ENCODE results near the gene MAP1B. TPM values are rescaled to one million over a fixed set of nuclear protein-coding genes. Genes with fewer than 3 reads are reported as not detected.

Gene MAP1B
- total RNA-seq, 1 donor from 2014 or later: 0.57 TPM

GRCh38 chr5:72144762-72145161 lies 37.5 kb downstream of the MAP1B start:
- Mint-ChIP-seq H3K4me1 (ENCODE audit: low read depth) (peaks cover 1% of the 10 kb centered on the region), H3K4me3 (ENCODE audit: low read depth) (no peak overlapping the region), H3K36me3 (ENCODE audit: low read depth) (no peaks in the 10 kb centered on the region), H3K27me3 (ENCODE audit: low read depth) (peaks cover 70% of the 10 kb centered on the region), H3K27ac (no peak overlapping the region), H3K9me3 (no peaks in the 10 kb centered on the region)
- DNase-seq (ENCODE audit: low spot score): no peak
- intact Hi-C loops (cut with micrococcal nuclease): no loop called here

GRCh38 chr5:72145348-72145747 lies 38.1 kb downstream of the MAP1B start:
- H3K4me3 Mint-ChIP-seq (ENCODE audit: low read depth): no peak overlapping the region
- no peaks in the 10 kb centered on the region for H3K9me3 Mint-ChIP-seq
- intact Hi-C loops (cut with micrococcal nuclease): no loop called here
- no peak overlapping the region for H3K27ac Mint-ChIP-seq
- H3K27me3 Mint-ChIP-seq (ENCODE audit: low read depth): peaks cover 70% of the 10 kb centered on the region
- no peaks in the 10 kb centered on the region for H3K36me3 Mint-ChIP-seq (ENCODE audit: low read depth)
- no peak for DNase-seq (ENCODE audit: low spot score)
- H3K4me1 Mint-ChIP-seq (ENCODE audit: low read depth): no peaks in the 10 kb centered on the region

- intact Hi-C loops (cut with micrococcal nuclease): no loop called here
- no peak for DNase-seq (ENCODE audit: low spot score)
- Mint-ChIP-seq H3K4me3 (ENCODE audit: low read depth) (no peak overlapping the region), H3K27ac (no peak overlapping the region), H3K27me3 (ENCODE audit: low read depth) (peaks cover 68% of the 10 kb centered on the region), H3K36me3 (ENCODE audit: low read depth) (no peaks in the 10 kb centered on the region), H3K4me1 (ENCODE audit: low read depth) (no peaks in the 10 kb centered on the region), H3K9me3 (no peaks in the 10 kb centered on the region)
Observed at GRCh38 chr5:72146056-72146455, 38.8 kb downstream of the MAP1B start.

DNA sequence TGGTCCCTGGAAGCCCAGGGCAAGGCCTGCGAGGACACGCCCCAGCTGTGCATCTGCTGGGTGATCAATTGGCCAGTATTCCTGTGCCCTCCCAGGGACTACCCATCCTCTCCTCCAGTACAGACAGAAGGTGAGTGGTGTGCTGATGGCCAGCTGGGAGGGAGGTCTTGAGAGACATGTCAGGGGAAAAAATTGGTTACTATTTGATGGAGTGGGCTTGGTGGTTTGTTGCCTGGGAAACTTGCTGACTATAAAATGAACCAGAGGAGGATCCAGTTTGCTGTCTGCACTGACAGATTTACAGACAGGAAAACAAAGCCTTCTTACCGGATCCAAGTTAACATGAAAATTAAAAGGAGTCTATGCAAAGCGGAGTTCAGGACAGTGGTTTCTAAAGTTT lies 40.3 kb downstream of the MAP1B start:
- intact Hi-C loops (cut with micrococcal nuclease): no loop called here
- no peak for DNase-seq (ENCODE audit: low spot score)
- H3K4me1 Mint-ChIP-seq (ENCODE audit: low read depth): peaks cover 3% of the 10 kb centered on the region
- no peak overlapping the region for H3K27ac Mint-ChIP-seq
- H3K36me3 Mint-ChIP-seq (ENCODE audit: low read depth): no peaks in the 10 kb centered on the region
- H3K4me3 Mint-ChIP-seq (ENCODE audit: low read depth): no peak overlapping the region
- no peaks in the 10 kb centered on the region for H3K9me3 Mint-ChIP-seq
- H3K27me3 Mint-ChIP-seq (ENCODE audit: low read depth): peaks cover 62% of the 10 kb centered on the region

GRCh38 chr5:72149742-72150141 lies 42.5 kb downstream of the MAP1B start:
- no peak overlapping the region for H3K27ac Mint-ChIP-seq
- no peaks in the 10 kb centered on the region for H3K9me3 Mint-ChIP-seq
- H3K4me3 Mint-ChIP-seq (ENCODE audit: low read depth): no peak overlapping the region
- intact Hi-C loops (cut with micrococcal nuclease): no loop called here
- DNase-seq (ENCODE audit: low spot score): no peak
- H3K4me1 Mint-ChIP-seq (ENCODE audit: low read depth): peaks cover 3% of the 10 kb centered on the region
- peaks cover 48% of the 10 kb centered on the region for H3K27me3 Mint-ChIP-seq (ENCODE audit: low read depth)
- no peaks in the 10 kb centered on the region for H3K36me3 Mint-ChIP-seq (ENCODE audit: low read depth)

GRCh38 chr5:72151169-72151568 lies 43.9 kb downstream of the MAP1B start:
- intact Hi-C loops (cut with micrococcal nuclease): no loop called here
- Mint-ChIP-seq H3K27ac (no peak overlapping the region), H3K9me3 (no peaks in the 10 kb centered on the region), H3K4me3 (ENCODE audit: low read depth) (no peak overlapping the region), H3K27me3 (ENCODE audit: low read depth) (peaks cover 38% of the 10 kb centered on the region), H3K36me3 (ENCODE audit: low read depth) (no peaks in the 10 kb centered on the region), H3K4me1 (ENCODE audit: low read depth) (peaks cover 3% of the 10 kb centered on the region)
- DNase-seq (ENCODE audit: low spot score): no peak

DNA sequence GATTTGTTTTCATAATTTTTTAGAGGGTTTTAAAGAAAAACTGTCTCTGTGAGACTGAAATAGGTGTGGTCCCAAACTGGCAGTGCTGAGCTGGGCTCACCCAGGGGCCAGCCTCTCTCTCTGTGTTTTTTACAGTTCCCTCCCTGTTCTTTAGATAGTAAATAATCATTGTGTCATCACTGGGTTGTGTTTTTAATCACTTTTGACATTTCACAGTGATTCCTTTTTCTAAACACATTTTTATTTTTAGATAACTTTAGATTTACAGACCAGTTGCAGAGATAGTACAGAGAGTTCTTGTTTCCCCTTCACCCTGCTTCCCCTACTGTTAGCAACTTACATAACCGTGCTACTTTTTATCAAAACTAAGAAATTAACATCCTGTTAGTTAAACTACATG lies 44.4 kb downstream of the MAP1B start:
- Mint-ChIP-seq H3K36me3 (ENCODE audit: low read depth) (no peaks in the 10 kb centered on the region), H3K27me3 (ENCODE audit: low read depth) (peaks cover 40% of the 10 kb centered on the region), H3K4me3 (ENCODE audit: low read depth) (no peak overlapping the region), H3K9me3 (no peaks in the 10 kb centered on the region), H3K4me1 (ENCODE audit: low read depth) (peaks cover 3% of the 10 kb centered on the region), H3K27ac (no peak overlapping the region)
- no peak for DNase-seq (ENCODE audit: low spot score)
- intact Hi-C loops (cut with micrococcal nuclease): no loop called here

- Mint-ChIP-seq H3K36me3 (ENCODE audit: low read depth) (no peaks in the 10 kb centered on the region), H3K4me1 (ENCODE audit: low read depth) (peaks cover 3% of the 10 kb centered on the region), H3K27me3 (ENCODE audit: low read depth) (peaks cover 42% of the 10 kb centered on the region), H3K4me3 (ENCODE audit: low read depth) (no peak overlapping the region), H3K9me3 (no peaks in the 10 kb centered on the region), H3K27ac (no peak overlapping the region)
- intact Hi-C loops (cut with micrococcal nuclease): no loop called here
- DNase-seq (ENCODE audit: low spot score): no peak
Observed at GRCh38 chr5:72152545-72152944, 45.3 kb downstream of the MAP1B start.

GRCh38 chr5:72153551-72153950 lies 46.3 kb downstream of the MAP1B start:
- Mint-ChIP-seq H3K4me1 (ENCODE audit: low read depth) (peaks cover 3% of the 10 kb centered on the region), H3K27ac (no peak overlapping the region), H3K27me3 (ENCODE audit: low read depth) (peaks cover 40% of the 10 kb centered on the region), H3K9me3 (no peaks in the 10 kb centered on the region), H3K4me3 (ENCODE audit: low read depth) (no peak overlapping the region), H3K36me3 (ENCODE audit: low read depth) (no peaks in the 10 kb centered on the region)
- intact Hi-C loops (cut with micrococcal nuclease): no loop called here
- no peak for DNase-seq (ENCODE audit: low spot score)

GRCh38 chr5:72154076-72154756 lies 46.9 kb downstream of the MAP1B start:
- no peaks in the 10 kb centered on the region for H3K36me3 Mint-ChIP-seq (ENCODE audit: low read depth)
- H3K4me1 Mint-ChIP-seq (ENCODE audit: low read depth): peaks cover 3% of the 10 kb centered on the region
- no peak overlapping the region for H3K4me3 Mint-ChIP-seq (ENCODE audit: low read depth)
- no peak overlapping the region for H3K27ac Mint-ChIP-seq
- H3K9me3 Mint-ChIP-seq: no peaks in the 10 kb centered on the region
- H3K27me3 Mint-ChIP-seq (ENCODE audit: low read depth): peaks cover 35% of the 10 kb centered on the region
- DNase-seq (ENCODE audit: low spot score): no peak
- intact Hi-C loops (cut with micrococcal nuclease): no loop called here

DNA sequence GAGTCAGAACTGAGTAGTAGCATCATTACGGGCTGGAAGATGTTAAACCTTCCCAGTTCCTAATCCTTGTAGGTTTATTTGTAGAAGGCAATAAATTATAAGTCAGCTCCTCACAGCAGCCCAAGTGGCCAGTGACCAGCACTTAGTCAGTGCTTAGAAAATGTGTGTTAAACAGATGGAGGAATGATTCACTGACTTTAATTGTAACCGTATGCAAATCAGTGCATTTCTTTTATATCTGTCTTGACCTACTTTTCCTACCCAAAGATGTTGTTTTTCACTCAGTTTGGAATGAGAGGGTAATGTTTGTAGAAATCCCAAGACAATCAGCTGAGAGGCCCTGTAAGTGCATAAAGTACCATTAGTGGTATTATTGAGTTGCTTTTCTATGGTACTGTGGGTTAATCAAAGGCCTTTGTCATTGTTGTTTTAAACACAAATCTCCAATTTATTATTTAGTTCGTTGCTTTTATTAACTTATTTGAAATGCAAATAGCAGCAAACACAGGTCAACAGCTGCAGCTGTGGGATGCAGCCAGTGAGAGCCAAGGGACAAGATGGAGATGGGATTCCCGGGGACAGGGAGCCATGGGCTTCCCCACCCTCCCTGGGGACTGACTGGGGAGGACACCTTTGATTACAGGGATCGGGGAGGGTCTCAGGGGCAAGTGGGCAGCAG lies 49.8 kb downstream of the MAP1B start:
- Mint-ChIP-seq H3K9me3 (no peaks in the 10 kb centered on the region), H3K4me1 (ENCODE audit: low read depth) (no peaks in the 10 kb centered on the region), H3K27ac (no peak overlapping the region), H3K36me3 (ENCODE audit: low read depth) (no peaks in the 10 kb centered on the region), H3K4me3 (ENCODE audit: low read depth) (no peak overlapping the region), H3K27me3 (ENCODE audit: low read depth) (peaks cover 26% of the 10 kb centered on the region)
- intact Hi-C loops (cut with micrococcal nuclease): no loop called here
- no peak for DNase-seq (ENCODE audit: low spot score)

- no peaks in the 10 kb centered on the region for H3K4me1 Mint-ChIP-seq (ENCODE audit: low read depth)
- H3K27ac Mint-ChIP-seq: no peak overlapping the region
- intact Hi-C loops (cut with micrococcal nuclease): no loop called here
- no peak overlapping the region for H3K4me3 Mint-ChIP-seq (ENCODE audit: low read depth)
- peaks cover 26% of the 10 kb centered on the region for H3K27me3 Mint-ChIP-seq (ENCODE audit: low read depth)
- H3K36me3 Mint-ChIP-seq (ENCODE audit: low read depth): no peaks in the 10 kb centered on the region
- no peak for DNase-seq (ENCODE audit: low spot score)
- no peaks in the 10 kb centered on the region for H3K9me3 Mint-ChIP-seq
Observed at GRCh38 chr5:72157625-72157962, 50.3 kb downstream of the MAP1B start.

- intact Hi-C loops (cut with micrococcal nuclease): no loop called here
- H3K36me3 Mint-ChIP-seq (ENCODE audit: low read depth): no peaks in the 10 kb centered on the region
- H3K27me3 Mint-ChIP-seq (ENCODE audit: low read depth): peaks cover 29% of the 10 kb centered on the region
- no peak for DNase-seq (ENCODE audit: low spot score)
- H3K4me1 Mint-ChIP-seq (ENCODE audit: low read depth): no peaks in the 10 kb centered on the region
- H3K27ac Mint-ChIP-seq: no peak overlapping the region
- no peak overlapping the region for H3K4me3 Mint-ChIP-seq (ENCODE audit: low read depth)
- no peaks in the 10 kb centered on the region for H3K9me3 Mint-ChIP-seq
Observed at GRCh38 chr5:72159501-72159911, 52.2 kb downstream of the MAP1B start.

Measured in activated T-helper 2 cell treated with anti-CD3 and anti-CD28 coated beads, Interferon-gamma antibody, Interleukin-2, Interleukin-4, amounts not matched to agents 10 μg/mL and 5 μg/mL and 100 μg/mL, durations not matched to agents 14 hours and 24 hours and 36 hours (primary cell).